ENCODE measurements around the gene FGF2.

- TF ChIP-seq CTCF (IDR thresholded peaks at IDR 0.05) (no peak), EZH2 (IDR thresholded peaks at IDR 0.05; ENCODE audit: borderline replicate concordance, insufficient read depth, low read depth, low read length, poor library complexity, severe bottlenecking) (no peak)
Observed at GRCh38 chr4:122882857-122883735, 56.5 kb downstream of the FGF2 start.
